SKM-1 (cell line): ENCODE measurements around the gene ESPN.
"Not testable (repeated sequence)": the region's sequence is repeated elsewhere in the genome, so short reads cannot be mapped to it uniquely, and the experiment has no call there.

Source experiments
- DNase-seq: peaks from one replicate; lab custom pipeline; 2025; ENCODE audit not compliant: unreplicated experiment; lab: John Stamatoyannopoulos, UW

ESPN gene

GRCh38 chr1:6426972-6427350 is 2.4 kb downstream of the ESPN start:
- DNase-seq, result no peak

- no peak for DNase-seq
Observed at GRCh38 chr1:6427441-6428390, 3.1 kb downstream of the ESPN start.

GRCh38 chr1:6428453-6428852 is 3.9 kb downstream of the ESPN start:
- DNase-seq, result not testable (repeated sequence)

- DNase-seq, result not testable (repeated sequence)
Observed at GRCh38 chr1:6429660-6430411, 5.3 kb downstream of the ESPN start.

GRCh38 chr1:6431645-6432579 is 7.3 kb downstream of the ESPN start:
- DNase-seq, result not testable (repeated sequence)

GRCh38 chr1:6434186-6434585 is 9.6 kb downstream of the ESPN start:
- DNase-seq, result no peak

- no peak for DNase-seq
Observed at GRCh38 chr1:6435129-6435528, 10.6 kb downstream of the ESPN start.

- DNase-seq, result no peak
Observed at GRCh38 chr1:6435547-6435946, 11.0 kb downstream of the ESPN start.

GRCh38 chr1:6436277-6436676 is 11.7 kb downstream of the ESPN start:
- not testable (repeated sequence) for DNase-seq

GRCh38 chr1:6437012-6437700 is 12.6 kb downstream of the ESPN start:
- not testable (repeated sequence) for DNase-seq

- no peak for DNase-seq
Observed at GRCh38 chr1:6438047-6438525, 13.5 kb downstream of the ESPN start.

- DNase-seq, result no peak
Observed at GRCh38 chr1:6440198-6441126, 15.9 kb downstream of the ESPN start.

- no peak for DNase-seq
Observed at GRCh38 chr1:6441586-6441985, 17.0 kb downstream of the ESPN start.

GRCh38 chr1:6443339-6444115 is 19.0 kb downstream of the ESPN start:
- no peak for DNase-seq

GRCh38 chr1:6444377-6444776 is 19.8 kb downstream of the ESPN start:
- no peak for DNase-seq

- DNase-seq, result no peak
Observed at GRCh38 chr1:6445062-6445763, 20.6 kb downstream of the ESPN start.

GRCh38 chr1:6445929-6446328 is 21.4 kb downstream of the ESPN start:
- not testable (repeated sequence) for DNase-seq

GRCh38 chr1:6446665-6447015 is 22.1 kb downstream of the ESPN start:
- DNase-seq, result no peak
